RPMI8226 (cell line): ENCODE measurements around the gene PDE9A.
"Not testable (repeated sequence)": the region's sequence is repeated elsewhere in the genome, so short reads cannot be mapped to it uniquely, and the experiment has no call there.

Source experiments
- DNase-seq: peaks from one replicate; pipeline ENCODE4 v3.0.0-alpha.2; 2015

PDE9A gene

GRCh38 chr21:42720484-42720883 is 67.1 kb downstream of the PDE9A start:
- not testable (repeated sequence) for DNase-seq

DNA sequence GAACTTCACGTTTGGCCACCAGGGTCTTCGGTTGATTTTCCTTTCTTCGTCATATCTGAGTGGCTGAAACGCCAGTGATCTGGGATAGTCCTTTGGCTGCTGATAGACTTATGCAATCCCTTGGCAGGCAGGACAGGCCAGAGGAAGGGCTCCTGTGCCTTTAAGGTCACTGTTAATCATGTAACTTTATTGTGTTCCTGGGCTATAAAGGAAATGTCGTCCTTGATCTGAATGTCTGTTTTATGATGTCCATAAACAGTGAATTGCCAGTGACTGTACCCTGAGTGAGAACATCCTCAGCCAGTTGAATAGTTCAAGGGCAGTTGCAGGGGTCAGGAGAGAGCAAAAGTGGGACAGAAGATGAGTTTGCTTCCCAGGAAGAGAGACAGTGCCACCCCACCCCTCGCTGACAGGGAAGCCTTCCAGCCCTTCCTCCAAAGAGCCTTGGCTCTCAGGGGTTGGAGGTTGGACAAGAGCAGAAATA is 68.0 kb downstream of the PDE9A start:
- DNase-seq = no peak

DNA sequence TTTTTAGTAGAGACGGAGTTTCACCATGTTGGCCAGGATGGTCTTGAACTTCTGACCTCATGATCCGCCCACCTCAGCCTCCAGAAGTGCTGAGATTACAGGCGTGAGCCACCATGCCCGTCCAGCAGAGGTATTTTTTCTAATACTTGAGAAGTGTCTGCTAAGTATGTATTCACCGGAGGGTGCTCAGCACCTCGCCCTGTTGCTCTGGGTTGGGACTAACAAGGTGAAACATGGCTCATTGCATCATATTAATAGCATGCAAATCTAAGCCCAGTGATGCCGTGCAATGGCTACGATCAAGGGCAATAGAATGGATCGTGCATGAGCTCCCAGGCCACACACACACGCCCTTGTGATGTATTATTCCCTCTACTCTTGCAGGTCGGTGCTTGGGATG is 68.7 kb downstream of the PDE9A start:
- no peak for DNase-seq

DNA sequence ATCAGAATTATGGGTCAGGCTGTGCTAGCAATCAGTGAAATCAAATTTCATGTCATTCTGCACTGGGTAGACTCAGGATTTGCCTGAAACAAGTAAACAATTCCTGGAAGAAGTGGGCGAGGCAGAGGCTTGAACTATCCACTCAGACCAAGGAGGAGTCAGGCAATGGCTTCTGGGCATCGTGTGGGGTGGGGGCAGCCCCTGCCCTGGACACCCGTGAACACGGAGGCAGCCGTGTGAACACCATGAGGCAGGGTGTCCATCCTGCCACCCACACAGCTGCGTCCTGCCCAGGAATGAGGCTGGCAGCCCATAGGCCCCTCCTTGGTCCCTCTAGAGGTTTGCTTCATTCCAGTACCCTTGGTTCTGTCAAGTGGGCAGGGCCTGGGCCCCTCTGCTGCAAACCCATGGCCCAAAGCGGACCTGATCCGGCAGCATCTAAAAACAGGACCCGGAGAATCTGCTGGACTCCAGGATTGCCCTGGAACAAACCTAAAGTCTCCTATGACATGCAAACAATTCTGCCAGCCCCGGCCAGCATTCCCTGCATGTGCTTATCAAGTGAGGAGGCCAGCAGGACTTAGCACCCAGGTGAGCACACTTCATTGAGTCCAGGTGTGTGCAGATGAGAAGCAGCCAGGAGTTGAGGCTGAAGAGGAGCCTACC is 69.5 kb downstream of the PDE9A start:
- DNase-seq = no peak

DNA sequence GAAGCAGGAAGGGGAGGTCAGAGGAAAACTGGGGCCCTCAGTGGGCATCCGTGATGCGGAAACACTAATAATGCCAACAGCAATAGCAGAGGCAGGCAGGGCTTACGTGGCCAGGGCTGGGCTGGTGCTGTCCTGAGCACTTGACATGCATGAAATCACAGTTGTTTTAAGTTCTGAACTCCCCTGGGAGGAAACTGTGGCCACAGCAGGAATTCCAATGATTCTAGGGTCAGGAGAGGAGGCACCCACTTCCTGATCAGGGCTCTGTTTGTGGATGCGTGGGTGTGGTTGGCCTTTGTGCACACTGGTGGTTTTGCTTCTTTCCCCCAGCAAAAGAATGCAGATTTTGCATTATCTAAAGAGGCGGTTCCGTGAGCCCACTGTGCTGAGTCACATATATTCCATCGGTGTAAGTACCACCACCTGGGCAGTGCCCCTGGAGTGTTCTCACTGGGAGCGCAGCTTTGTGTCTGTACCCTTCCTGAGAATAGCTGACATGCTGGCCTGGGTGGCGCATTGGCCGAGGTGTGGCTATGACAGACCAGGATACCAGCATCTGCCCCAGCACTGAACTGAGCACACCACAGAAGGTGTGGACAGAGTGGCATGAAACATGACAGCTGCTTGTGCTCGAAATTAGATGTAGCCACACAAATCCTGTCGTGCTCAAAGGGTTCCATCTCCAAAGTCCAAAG is 71.0 kb downstream of the PDE9A start:
- peak; percentile 61 for DNase-seq

- no peak for DNase-seq
Observed at GRCh38 chr21:42725416-42725930, 72.1 kb downstream of the PDE9A start.

GRCh38 chr21:42731264-42732032 is 78.0 kb downstream of the PDE9A start:
- DNase-seq = no peak

DNA sequence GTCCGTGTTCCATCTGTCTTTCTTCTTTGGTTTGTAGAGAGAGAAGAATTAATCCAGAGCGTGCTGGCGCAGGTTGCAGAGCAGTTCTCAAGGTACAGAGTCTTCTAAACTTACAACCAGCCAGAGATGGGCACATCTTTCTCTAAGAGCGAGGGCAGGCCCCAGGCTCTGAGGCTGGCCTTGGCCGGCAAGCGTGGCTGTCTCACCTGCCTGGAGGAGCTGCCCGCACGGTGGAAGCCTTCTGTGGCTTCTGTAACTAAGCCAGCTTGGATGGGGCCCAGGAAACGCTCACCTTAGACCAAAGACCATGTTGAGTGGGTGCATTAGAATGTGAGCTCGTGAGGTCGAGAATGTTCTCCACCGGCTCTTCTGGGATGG is 78.6 kb downstream of the PDE9A start:
- DNase-seq = no peak

- no peak for DNase-seq
Observed at GRCh38 chr21:42733037-42733627, 79.7 kb downstream of the PDE9A start.

DNA sequence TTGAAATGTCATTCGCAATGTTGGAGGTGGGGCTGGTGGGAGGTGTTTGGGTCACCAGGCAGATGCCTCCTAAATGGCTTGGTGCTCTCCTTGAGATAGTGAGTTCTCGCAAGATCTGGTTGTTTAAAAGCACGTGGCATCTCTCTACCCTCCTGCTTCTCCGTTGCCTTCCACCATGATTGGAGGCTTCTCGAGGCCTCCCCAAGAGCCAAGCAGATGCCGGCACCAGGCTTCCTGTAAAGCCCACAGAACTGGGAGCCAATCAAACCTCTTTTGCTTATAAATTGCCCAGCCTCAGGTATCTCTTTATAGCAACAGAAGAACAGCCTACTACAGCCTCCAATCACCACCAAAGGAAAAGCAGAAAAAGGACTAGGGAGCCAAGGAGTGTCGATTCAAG is 80.5 kb downstream of the PDE9A start:
- no peak for DNase-seq

DNA sequence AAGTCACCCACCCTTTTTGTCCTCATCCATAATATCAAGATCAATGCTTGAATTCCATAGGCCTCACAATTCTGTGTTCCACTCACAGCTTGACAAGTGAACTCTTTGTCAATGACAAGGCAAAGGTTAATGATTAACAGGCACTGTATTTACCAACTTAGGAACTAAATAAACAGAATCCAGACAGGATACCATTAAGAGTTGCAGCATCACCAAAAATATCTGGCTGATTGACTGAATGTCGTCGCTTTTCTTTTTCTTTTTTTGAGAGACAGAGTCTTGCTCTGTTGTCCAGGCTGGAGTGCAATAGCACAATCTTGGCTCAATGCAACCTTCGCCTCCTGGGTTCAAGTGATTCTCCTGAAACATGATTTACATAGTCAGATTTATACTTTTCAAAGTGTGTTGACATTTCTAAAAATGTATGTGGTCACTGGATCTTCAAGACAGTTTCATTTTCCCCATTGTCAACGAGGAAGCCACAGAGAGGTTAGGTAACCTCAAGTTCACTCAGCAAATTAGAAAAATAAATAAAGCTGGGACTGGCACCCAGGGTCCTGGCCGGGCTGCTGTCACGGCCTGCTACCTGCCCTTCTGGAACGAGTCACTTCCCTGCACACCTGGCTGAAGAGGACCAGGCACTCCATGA is 81.0 kb downstream of the PDE9A start:
- peak; percentile 28 for DNase-seq

GRCh38 chr21:42735061-42735460 is 81.6 kb downstream of the PDE9A start:
- DNase-seq = no peak

DNA sequence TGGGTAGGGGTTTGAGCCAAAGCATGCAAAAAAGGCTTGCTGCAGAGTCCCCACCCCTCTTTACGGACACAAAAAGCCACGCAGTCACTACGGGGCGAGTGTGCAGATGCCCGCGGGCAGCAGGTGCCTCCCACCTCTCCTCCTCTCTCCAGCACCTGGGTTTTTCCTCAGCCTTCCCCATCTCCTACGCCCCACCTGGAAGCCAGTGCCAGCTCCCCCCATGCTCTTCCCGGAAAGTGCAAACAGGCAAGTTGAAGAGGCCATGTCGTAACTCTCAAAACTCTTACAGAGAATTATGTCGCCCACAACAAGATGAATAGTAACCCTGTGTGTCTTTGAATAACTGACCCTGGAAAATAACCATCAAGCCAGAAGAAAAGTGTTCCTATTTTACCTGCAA is 82.5 kb downstream of the PDE9A start:
- no peak for DNase-seq

DNA sequence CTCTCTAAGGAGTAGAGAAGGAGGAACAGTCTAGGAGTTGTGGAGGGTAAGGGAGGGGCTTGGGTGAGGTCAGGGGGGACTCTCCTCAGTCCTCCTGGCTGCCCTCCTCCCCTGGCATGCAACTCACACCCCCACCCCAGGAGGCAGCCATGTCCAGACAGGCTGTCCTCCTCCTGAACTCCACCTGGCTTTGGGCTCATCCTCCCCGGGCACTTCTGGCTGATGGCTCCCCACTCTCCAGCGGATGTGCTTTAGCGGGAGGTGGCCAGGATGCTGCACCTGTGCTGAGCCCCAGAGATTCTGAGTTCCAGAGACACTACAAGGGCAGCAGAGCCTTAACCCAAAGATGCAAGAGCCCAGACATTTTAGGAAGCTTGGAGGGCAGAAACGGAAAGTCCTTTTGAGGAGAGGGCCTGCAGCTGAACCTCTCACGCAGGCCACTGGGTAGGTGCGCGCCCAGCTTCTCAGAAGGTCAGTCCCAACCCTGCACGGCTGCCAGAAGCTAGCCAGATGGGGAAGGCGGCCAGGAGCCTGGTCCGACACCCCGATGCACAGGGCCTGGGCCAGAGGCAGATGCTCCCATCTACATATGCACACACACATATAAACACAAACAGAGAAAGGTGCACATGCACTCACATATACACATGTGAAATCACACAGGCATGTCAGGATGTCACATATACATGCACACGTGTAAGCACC is 83.4 kb downstream of the PDE9A start:
- DNase-seq = no peak

- DNase-seq = no peak
Observed at GRCh38 chr21:42737951-42738590, 84.7 kb downstream of the PDE9A start.

DNA sequence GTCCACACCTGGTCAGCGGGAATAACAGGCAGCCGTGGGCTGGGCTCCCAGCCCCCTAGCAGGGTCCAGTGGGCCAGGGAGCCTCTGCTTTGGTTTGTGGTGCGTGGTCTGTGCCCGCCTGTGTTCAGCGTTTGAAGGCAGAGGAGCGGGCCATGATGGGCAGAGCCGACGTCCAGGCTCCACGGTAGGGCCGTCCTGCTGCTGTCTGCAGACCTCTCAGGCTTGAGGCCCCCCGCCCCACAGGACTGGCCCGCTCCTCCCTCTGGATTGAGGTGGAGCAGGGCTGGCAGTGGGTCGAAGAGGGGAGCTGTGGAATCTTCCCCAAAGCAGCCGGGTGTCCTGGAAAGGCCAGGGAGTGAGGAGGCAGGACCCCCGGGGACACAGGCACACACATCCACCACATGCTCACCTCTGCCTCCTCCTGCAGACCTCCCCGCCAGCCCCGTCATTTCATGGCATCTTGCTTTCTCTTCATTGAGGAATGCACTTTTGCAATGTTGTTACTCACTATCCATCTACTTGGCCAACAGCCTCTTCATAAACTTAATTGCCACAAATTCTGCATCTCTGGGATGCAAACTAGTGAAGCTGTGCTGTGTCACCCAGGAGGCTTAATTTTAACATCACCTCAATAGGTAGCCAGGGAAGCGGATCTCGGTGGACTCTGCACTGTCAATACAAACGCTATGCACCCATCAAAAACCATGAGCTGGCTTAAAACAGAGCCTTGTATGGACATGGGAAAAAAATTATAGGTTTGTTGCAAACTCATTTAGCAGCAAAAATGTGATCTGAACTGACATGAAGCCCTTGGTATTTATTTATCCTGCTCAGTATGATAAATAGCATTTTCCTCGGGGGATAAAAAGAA is 85.9 kb downstream of the PDE9A start:
- no peak for DNase-seq

DNA sequence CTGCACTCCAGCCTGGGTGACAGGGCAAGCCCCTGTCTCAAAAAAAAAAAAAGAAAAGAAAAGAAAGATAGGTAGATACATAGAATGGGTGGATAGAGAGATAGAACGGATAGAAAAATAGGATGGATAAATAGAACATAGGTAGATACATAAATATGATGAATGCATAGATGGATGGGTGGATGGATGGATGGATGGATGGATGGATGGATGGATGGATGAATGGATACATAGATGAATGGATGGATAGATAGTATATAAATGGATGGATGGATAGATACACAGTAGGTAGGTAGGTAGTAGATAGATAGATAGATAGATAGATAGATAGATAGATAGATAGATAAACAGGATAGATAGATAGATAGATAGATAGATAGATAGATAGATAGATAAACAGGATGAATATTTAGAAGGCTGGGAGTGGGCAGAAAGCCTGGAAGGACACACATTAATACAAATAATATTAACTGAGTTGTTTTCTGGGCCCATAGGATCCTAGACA is 87.0 kb downstream of the PDE9A start:
- no peak for DNase-seq

DNA sequence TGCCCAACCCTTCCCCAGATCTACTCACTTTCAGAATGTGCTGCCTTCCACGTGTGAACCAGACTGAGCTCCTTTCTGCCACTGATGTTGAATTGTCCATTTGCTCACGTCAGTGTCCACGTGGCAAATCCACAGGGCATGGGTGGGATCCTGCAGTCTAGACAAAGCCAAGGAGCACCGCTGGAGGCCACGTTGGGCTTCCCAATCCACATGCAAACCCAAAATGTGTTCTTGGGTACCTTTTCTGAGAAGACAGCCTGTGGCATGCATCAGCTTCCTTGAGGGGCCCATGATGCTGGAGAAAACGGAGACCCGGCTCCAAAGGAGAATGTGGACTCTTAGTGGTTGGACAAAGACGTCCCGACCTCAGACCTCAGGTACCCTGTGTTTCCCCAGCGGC is 87.6 kb downstream of the PDE9A start:
- DNase-seq = no peak

DNA sequence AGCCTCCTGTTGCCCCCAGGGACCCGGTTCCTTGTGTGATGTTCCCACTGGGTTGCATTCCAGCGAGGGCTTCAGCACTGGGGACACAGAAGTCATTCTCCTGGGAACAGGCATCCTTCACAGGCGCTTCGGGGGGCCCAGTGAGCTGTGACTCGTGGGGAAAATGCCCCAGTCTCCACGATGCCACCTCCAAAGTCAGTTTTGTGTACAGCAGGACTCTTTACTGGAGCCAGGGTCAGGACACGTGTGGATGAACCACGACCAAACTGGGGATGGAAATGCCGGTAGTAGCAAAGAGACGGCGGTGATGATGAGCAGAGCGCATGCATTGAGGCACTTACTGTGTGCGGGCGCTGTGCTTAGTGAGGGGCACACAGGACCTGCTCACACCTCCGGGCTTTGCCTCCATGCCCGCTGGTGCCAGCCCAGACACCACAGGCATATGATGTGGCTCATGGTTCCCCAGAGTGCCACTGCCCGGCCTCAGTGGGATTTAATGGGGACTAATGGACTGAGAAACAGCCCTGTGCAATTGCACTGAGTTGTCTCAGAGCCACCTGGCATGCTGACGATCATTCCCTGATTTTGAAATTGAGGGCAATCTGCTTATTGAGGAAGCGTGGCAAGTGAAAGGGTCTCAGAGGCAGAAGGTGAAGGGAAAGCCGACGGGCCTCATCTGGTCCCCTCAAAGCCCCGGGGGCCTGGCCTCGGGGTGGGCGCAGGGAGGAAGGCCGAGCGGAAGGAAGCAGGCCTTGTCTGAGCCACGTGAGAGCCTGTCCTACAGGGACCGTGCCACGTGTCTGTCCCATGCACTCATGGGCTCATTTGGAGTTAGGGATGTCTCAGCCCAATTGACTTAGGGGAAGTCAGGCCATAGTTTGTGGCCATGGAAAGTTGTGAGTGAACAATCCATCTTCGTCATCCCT is 91.4 kb downstream of the PDE9A start:
- DNase-seq = no peak
